GM18505 (cell line): Measurements from ENCODE around the gene ABI1.
"Not testable (repeated sequence)": the region's sequence is repeated elsewhere in the genome, so short reads cannot be mapped to it uniquely, and the experiment has no call there.

Experiments
- ATAC-seq: cut with Tn5 transposase; IDR thresholded peaks from one replicate; pipeline ENCODE4 v1.9.1; 2021; ENCODE audit not compliant: unreplicated experiment
- POLR2A ChIP-seq: IDR thresholded peaks from 4 replicates; pipeline ENCODE4 v1.6.1; 2011; ENCODE audit warnings: borderline replicate concordance; ENCODE audit not compliant: insufficient read depth, insufficient read length; ENCODE audit errors: extremely low read depth

The ABI1 gene

GRCh38 chr10:26805567-26806245, 55.1 kb downstream of the ABI1 start:
- no peak for ATAC-seq
- TF ChIP-seq POLR2A = no peak

GRCh38 chr10:26804418-26805393, 56.1 kb downstream of the ABI1 start:
- ATAC-seq = no peak

DNA sequence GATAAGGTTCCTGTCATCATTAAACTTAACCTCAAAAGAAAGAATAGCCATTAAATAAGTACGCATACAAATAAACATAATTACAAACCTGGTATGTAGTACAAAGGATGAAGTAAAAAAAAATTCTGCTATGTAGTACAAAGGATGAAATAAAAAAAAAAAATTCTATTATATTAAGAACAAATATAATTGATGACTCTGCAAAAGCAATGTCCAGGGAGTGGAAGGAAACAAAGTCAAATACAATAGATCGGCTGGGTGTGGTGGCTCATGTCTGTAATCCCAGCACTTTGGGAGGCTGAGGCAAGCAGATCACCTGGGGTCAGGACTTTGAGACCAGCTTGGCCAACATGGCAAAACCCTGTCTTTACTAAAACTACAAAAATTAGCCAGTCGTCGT, 56.9 kb downstream of the ABI1 start:
- TF ChIP-seq POLR2A = no peak
- no peak for ATAC-seq

More at GRCh38 chr10:26804418-26805393, 56.1 kb downstream of the ABI1 start:
- TF ChIP-seq POLR2A = no peak

DNA sequence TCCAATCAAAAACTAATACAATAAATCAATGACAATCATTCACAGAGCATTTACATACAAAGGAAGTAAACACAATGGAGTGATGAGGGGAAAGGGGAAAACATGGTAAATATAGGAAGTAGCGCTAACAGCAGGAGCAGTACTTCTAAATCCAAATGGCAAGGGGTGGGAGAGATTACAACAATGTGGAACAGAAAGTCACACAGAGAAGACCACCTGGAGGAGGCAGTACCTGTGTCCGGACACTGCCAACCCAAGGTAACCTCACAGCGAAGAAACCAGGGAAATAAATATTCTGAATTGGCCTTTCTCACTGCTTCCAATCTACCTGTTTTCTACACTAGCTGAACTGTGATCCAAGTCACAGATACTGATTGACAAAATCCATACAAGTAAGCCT, 58.2 kb downstream of the ABI1 start:
- TF ChIP-seq POLR2A = no peak
- ATAC-seq = no peak

- TF ChIP-seq POLR2A = no peak
- no peak for ATAC-seq
Observed at GRCh38 chr10:26801831-26802230, 58.9 kb downstream of the ABI1 start.

GRCh38 chr10:26801274-26801673, 59.5 kb downstream of the ABI1 start:
- no peak for ATAC-seq

GRCh38 chr10:26800468-26800867, 60.3 kb downstream of the ABI1 start:
- TF ChIP-seq POLR2A = no peak

More at GRCh38 chr10:26801274-26801673, 59.5 kb downstream of the ABI1 start:
- no peak for TF ChIP-seq POLR2A

DNA sequence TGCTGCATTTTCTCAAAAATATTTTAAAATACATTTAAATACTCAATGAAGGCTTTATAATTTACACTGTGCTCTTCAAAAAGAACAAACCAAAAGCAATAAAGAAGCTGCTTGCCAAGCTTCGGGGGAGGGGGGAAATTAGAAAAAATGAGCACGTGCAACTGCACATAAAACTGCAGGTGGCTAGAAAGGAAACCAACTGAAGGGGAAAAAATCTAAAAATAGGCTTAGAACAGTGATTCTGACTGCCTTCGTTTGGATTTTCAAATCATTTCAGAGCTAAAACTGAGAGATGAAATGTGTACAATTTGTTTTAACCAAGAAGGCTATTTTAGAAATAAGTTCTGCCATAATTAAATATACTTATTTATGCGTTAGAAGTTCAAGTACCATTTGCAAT, 61.4 kb downstream of the ABI1 start:
- TF ChIP-seq POLR2A = no peak
- no peak for ATAC-seq

More at GRCh38 chr10:26800468-26800867, 60.3 kb downstream of the ABI1 start:
- no peak for ATAC-seq

DNA sequence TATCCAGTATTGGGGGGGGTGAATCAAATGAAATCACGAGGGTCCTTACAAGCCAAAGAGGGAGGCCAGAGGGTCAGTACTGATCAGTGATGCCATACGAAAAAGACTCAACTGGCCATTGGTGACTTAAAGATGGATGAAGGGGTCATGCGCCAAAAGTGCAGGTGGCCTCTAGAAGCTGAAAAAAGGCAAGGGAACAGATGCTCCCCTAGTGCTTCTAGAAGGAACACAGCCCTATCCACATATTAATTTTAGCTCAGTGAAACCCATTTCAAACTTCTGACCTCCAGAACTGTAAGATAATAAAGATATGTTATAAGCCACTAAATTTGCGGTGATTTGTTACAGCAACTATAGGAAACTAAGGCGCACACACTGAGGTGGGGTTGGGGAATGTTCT, 62.5 kb downstream of the ABI1 start:
- TF ChIP-seq POLR2A = no peak
- ATAC-seq = no peak

DNA sequence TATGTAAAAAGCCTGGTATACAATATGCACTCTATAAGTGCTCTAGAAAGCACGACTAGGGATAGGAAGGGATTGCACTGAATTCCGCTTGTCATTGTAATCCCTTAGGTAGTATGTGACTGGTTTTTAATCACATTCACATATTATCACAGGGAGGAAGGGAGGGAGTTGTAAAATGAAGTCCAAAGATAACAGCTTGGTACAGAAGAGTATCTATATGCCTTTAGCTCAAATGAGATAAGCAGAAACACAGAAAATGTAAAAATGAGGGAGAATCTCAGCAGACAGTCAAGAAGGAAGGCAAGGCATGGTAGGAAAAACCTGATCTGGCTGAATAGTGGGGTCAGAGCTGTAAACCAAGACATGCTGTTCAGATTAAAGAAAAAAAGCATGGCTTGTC, 63.4 kb downstream of the ABI1 start:
- no peak for ATAC-seq
- TF ChIP-seq POLR2A = no peak

- no peak for ATAC-seq
Observed at GRCh38 chr10:26792758-26793495, 67.8 kb downstream of the ABI1 start.

DNA sequence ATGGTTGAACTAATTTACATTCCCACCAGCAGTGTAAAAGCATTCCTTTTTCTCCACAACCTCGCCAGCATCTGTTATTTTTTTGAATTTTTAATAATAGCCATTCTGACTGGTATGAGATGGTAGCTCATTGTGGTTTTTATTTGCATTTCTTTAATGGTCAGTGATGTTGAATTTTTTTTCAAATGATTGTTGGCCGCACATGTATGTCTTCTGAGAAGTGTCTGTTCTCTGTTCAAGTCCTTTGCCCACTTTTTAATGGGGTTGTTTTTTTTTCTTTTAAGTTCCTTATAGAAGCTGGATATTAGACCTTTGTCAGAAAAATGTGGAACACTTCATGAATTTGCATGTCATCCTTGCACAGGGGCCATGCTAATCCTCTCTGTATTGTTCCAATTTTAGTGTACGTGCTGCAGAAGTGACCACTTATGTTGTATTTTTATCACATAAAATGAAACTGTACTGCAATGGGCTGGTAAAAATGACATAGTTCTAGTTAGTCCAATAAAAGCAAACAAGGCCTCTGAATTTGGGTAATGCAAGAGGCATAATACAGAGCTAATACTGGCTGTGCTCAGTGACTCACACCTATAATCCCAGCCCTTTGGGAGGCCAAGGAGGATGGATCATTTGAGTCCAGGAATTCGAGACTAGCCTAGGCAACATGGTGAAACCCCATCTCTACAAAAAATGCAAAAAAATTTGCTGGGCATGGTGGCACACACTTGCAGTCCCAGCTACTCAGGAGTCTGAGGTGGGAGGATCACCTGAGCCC, 70.3 kb downstream of the ABI1 start:
- no peak for ATAC-seq
- no peak for TF ChIP-seq POLR2A

More at GRCh38 chr10:26792758-26793495, 67.8 kb downstream of the ABI1 start:
- no peak for TF ChIP-seq POLR2A

- not testable (repeated sequence) for ATAC-seq
Observed at GRCh38 chr10:26789779-26790178, 71.0 kb downstream of the ABI1 start.
